ENCODE measurements around the gene TBC1D10A.
A peak's percentile ranks its signal among the peaks of the same experiment; 100 is the strongest.

Gene TBC1D10A

GRCh38 chr22:30323246-30323645 lies 3.5 kb downstream of the TBC1D10A start:
- DNase-seq, result no peak

GRCh38 chr22:30321461-30321860 lies 5.3 kb downstream of the TBC1D10A start:
- no peak for DNase-seq

- no peak for DNase-seq
Observed at GRCh38 chr22:30320021-30320556, 6.7 kb downstream of the TBC1D10A start.

GRCh38 chr22:30318799-30319419 lies 7.8 kb downstream of the TBC1D10A start:
- DNase-seq, result no peak

GRCh38 chr22:30317778-30318177 lies 9.0 kb downstream of the TBC1D10A start:
- DNase-seq, result no peak

- DNase-seq, result no peak
Observed at GRCh38 chr22:30315962-30316576, 10.7 kb downstream of the TBC1D10A start.

GRCh38 chr22:30314915-30315314 lies 11.8 kb downstream of the TBC1D10A start:
- no peak for DNase-seq

- DNase-seq, result no peak
Observed at GRCh38 chr22:30313527-30314363, 13.0 kb downstream of the TBC1D10A start.

- no peak for DNase-seq
Observed at GRCh38 chr22:30312053-30312452, 14.7 kb downstream of the TBC1D10A start.

GRCh38 chr22:30310881-30311771 lies 15.6 kb downstream of the TBC1D10A start:
- DNase-seq, result peak in 24 of 56 donors; percentile 9 to 68 (median 38)

GRCh38 chr22:30309951-30310741 lies 16.6 kb downstream of the TBC1D10A start:
- peak in 1 of 56 donors; percentile 10 for DNase-seq

- no peak for DNase-seq
Observed at GRCh38 chr22:30308518-30309230, 18.1 kb downstream of the TBC1D10A start.

- no peak for DNase-seq
Observed at GRCh38 chr22:30308093-30308492, 18.6 kb downstream of the TBC1D10A start.

GRCh38 chr22:30307041-30307574 lies 19.6 kb downstream of the TBC1D10A start:
- no peak for DNase-seq

GRCh38 chr22:30306627-30307011 lies 20.1 kb downstream of the TBC1D10A start:
- DNase-seq, result no peak

GRCh38 chr22:30305906-30306626 lies 20.7 kb downstream of the TBC1D10A start:
- no peak for DNase-seq

- DNase-seq, result peak in 7 of 56 donors; percentile 13 to 60 (median 16)
Observed at GRCh38 chr22:30305519-30305905, 21.2 kb downstream of the TBC1D10A start.

GRCh38 chr22:30304495-30305244 lies 22.1 kb downstream of the TBC1D10A start:
- DNase-seq, result peak in 6 of 56 donors; percentile 23 to 40 (median 32)
